Loucy (cell line): Measurements from ENCODE around the gene RPN2.
A peak's percentile ranks its signal among the peaks of the same experiment; 100 is the strongest.

ENCODE experiments used
- CTCF ChIP-seq: fragments of 200-600 bp; sonication (generic); conservative IDR thresholded peaks from 2 replicates; pipeline ENCODE4 v1.5.1; 2014; ENCODE audit warnings: mild to moderate bottlenecking, antibody characterized with exemption, low read length
- EZH2phosphoT487 ChIP-seq: fragments of 200-600 bp; IDR thresholded peaks from 2 replicates; pipeline ENCODE4 v1.6.1; 2018; ENCODE audit warnings: antibody characterized with exemption, mild to moderate bottlenecking, moderate library complexity, borderline replicate concordance

- TF ChIP-seq CTCF (peak; percentile 34; the same call in 1 of the 2 replicates), EZH2phosphoT487 (no peak)
Measured at GRCh38 chr20:37282556-37282955, 103.4 kb downstream of the RPN2 start.
